Endothelial cell of umbilical vein (primary cell): Measurements from ENCODE around the gene MFSD1. TPM values are rescaled to one million over a fixed set of nuclear protein-coding genes. Genes with fewer than 3 reads are reported as not detected.
A peak's percentile ranks its signal among the peaks of the same experiment; 100 is the strongest.

ENCODE experiments used
- BruUV-seq: library from RNA; stranded (reverse); fragments of 400-500 nt; replicated peaks from 2 replicates; lab custom pipeline; 2021; lab: Mats Ljungman, UMichigan
- CTCF ChIA-PET: fragments of 300-600, 350-600 bp; sonication (Branson Sonifier 250); formaldehyde crosslinking; loops from one replicate; lab custom pipeline; 2021; ENCODE audit warnings: antibody characterized with exemption, inconsistent platforms; lab: Charles Lee
- POLR2A ChIA-PET: fragments of 300-600, 350-600 bp; sonication (Branson Sonifier 250); formaldehyde crosslinking; loops from one replicate; lab custom pipeline; 2021; ENCODE audit warnings: antibody characterized with exemption, inconsistent platforms; lab: Charles Lee
- DNase-seq: peaks from one replicate; pipeline ENCODE4 v3.0.0-alpha.2; 2011; ENCODE audit warnings: low read depth, low spot score
- FAIRE-seq: peaks from 2 replicates; lab custom pipeline; 2011; peaks lifted over from hg19 to GRCh38; lab: Jason Lieb, UNC
- H2AFZ ChIP-seq: 2 replicates; pipeline ENCODE4 v1.6.0; 2012; ENCODE audit warnings: low read depth, low read length, control low read depth, inconsistent platforms
- H3K27ac ChIP-seq: 2 replicates; pipeline ENCODE4 v1.5.1; 2011; ENCODE audit warnings: low read depth, mild to moderate bottlenecking, control low read depth, low read length, moderate library complexity; ENCODE audit not compliant: insufficient read depth
- H3K27me3 ChIP-seq, 2 experiments: 2 replicates each; pipeline versions ENCODE4 v1.6.0 to v1.6.1; 2011; ENCODE audit warnings: low read length in 2 of 2, mixed read lengths in 1 of 2; ENCODE audit not compliant: control insufficient read depth in 2 of 2, insufficient read depth in 2 of 2
- H3K36me3 ChIP-seq, 2 experiments: 2 replicates in 1 of 2; 3 replicates in 1 of 2; pipeline ENCODE4 v1.5.1; 2011; ENCODE audit warnings: low read length in 2 of 2, mild to moderate bottlenecking in 1 of 2, moderate library complexity in 1 of 2; ENCODE audit not compliant: control insufficient read depth in 2 of 2, insufficient read depth in 2 of 2; ENCODE audit errors: extremely low read depth in 1 of 2
- H3K4me1 ChIP-seq: 3 replicates; pipeline ENCODE4 v1.5.1; 2011; ENCODE audit warnings: mild to moderate bottlenecking, low read length; ENCODE audit not compliant: control insufficient read depth, insufficient read depth; ENCODE audit errors: extremely low read depth
- H3K4me2 ChIP-seq: 2 replicates; pipeline ENCODE4 v1.6.1; 2011; ENCODE audit warnings: low read length, control low read depth, mixed read lengths; ENCODE audit not compliant: insufficient read depth
- H3K4me3 ChIP-seq, 3 experiments: fragments of 200-600 bp in 1 of 3; sonication (generic), shearing (Covaris generic) in 1 of 3; replicated peaks in 1 of 3; 2 replicates each; pipeline ENCODE4 v1.5.1; 2011 to 2016; ENCODE audit warnings: control low read depth in 3 of 3, low read length in 3 of 3, mild to moderate bottlenecking in 2 of 3, inconsistent platforms in 1 of 3, low read depth in 1 of 3, moderate library complexity in 1 of 3; ENCODE audit not compliant: insufficient read depth in 1 of 3
- H3K79me2 ChIP-seq: 2 replicates; pipeline ENCODE4 v1.6.0; 2012; ENCODE audit warnings: low read length, inconsistent platforms; ENCODE audit not compliant: control insufficient read depth, insufficient read depth
- H3K9ac ChIP-seq: replicated peaks from 2 replicates; pipeline ENCODE3; 2011; ENCODE audit warnings: low read length, control low read depth; ENCODE audit not compliant: insufficient read depth; ENCODE audit errors: extremely low read depth
- H3K9me1 ChIP-seq: replicated peaks from 3 replicates; pipeline ENCODE4 v1.6.0; 2011; ENCODE audit warnings: mild to moderate bottlenecking, low read length; ENCODE audit not compliant: control insufficient read depth, insufficient read depth; ENCODE audit errors: extremely low read depth
- H3K9me3 ChIP-seq: replicated peaks from 2 replicates; pipeline ENCODE4 v1.5.1; 2012; ENCODE audit warnings: low read length, inconsistent platforms; ENCODE audit not compliant: control insufficient read depth, insufficient read depth
- H4K20me1 ChIP-seq: replicated peaks from 2 replicates; pipeline ENCODE3; 2011; ENCODE audit warnings: mild to moderate bottlenecking, low read length; ENCODE audit not compliant: control insufficient read depth, insufficient read depth; ENCODE audit errors: extremely low read depth
- CTCF ChIP-seq, 2 donors: IDR thresholded peaks; 1 replicate in 1 of 2; 2 replicates in 1 of 2; pipeline ENCODE4 v1.5.1; 2011; ENCODE audit warnings: low read length in 2 of 2, mild to moderate bottlenecking in 2 of 2, moderate library complexity in 2 of 2, control low read depth in 1 of 2, inconsistent platforms in 1 of 2, low read depth in 1 of 2; ENCODE audit not compliant: insufficient read depth in 1 of 2; ENCODE audit errors: extremely low read depth in 1 of 2
- EZH2 ChIP-seq: IDR thresholded peaks from 2 replicates; pipeline ENCODE4 v1.6.1; 2012; ENCODE audit warnings: borderline replicate concordance, low read depth, mild to moderate bottlenecking, moderate library complexity, low read length, inconsistent platforms; ENCODE audit not compliant: severe bottlenecking
- FOS ChIP-seq: IDR thresholded peaks from 2 replicates; pipeline ENCODE4 v1.6.1; 2011; ENCODE audit warnings: mild to moderate bottlenecking, low read length, moderate library complexity, borderline replicate concordance; ENCODE audit not compliant: insufficient read depth
- GATA2 ChIP-seq: IDR thresholded peaks from 2 replicates; pipeline ENCODE4 v1.7.0; 2011; ENCODE audit warnings: low read depth, mild to moderate bottlenecking, moderate library complexity, mixed read lengths, low read length; ENCODE audit not compliant: insufficient read length, insufficient read depth
- JUN ChIP-seq: IDR thresholded peaks from 2 replicates; pipeline ENCODE4 v1.6.1; 2011; ENCODE audit warnings: borderline replicate concordance, low read depth; ENCODE audit not compliant: insufficient read length, insufficient read depth
- MAX ChIP-seq: IDR thresholded peaks from 2 replicates; pipeline ENCODE4 v1.6.1; 2011; ENCODE audit not compliant: insufficient read depth, insufficient read length
- MYC ChIP-seq: IDR thresholded peaks from one replicate; pipeline ENCODE4 v1.6.1; 2011; ENCODE audit warnings: mild to moderate bottlenecking, low read depth, low read length
- POLR2A ChIP-seq: IDR thresholded peaks from 2 replicates; pipeline ENCODE4 v1.6.1; 2012; ENCODE audit warnings: low read depth, mild to moderate bottlenecking, control low read depth, low read length
- POLR2AphosphoS5 ChIP-seq: IDR thresholded peaks from 2 replicates; pipeline ENCODE4 v1.6.1; 2012; ENCODE audit warnings: low read depth, mild to moderate bottlenecking, control low read depth, low read length, moderate library complexity; ENCODE audit not compliant: insufficient read depth
- dilution Hi-C: fragments of 300-500 bp; cut with MboI; formaldehyde crosslinking; loops from one replicate; pipeline ENCODE4 v1.15.0; 2019; ENCODE audit warnings: low sequenced_read_pairs; ENCODE audit not compliant: extremely low pct_ligation_motif_present
- intact Hi-C: fragments of 100-400 bp; cut with micrococcal nuclease; formaldehyde crosslinking; loops from one replicate; pipeline ENCODE4 v1.10.0; 2022
- polyA plus RNA-seq, 4 experiments: library from polyadenylated mRNA; depleted of rRNA in 3 of 4; stranded (reverse) in 3 of 4; unstranded in 1 of 4; fragments of >200 nt; gene quantifications; 2 replicates each; pipeline versions ENCODE4 v1.2.1 to v1.2.3, GENCODE V29; 2011 to 2012; ENCODE audit warnings: missing spikeins in 1 of 4
- total RNA-seq: library from RNA; stranded (reverse); gene quantifications from 2 replicates; pipeline ENCODE4 v1.2.3, GENCODE V29; 2021

MFSD1 gene
- total and polyA plus RNA-seq, 2 donors (not counting 3 experiments of a cell fraction or from before 2014, with no cell fraction given): 38.2 to 65.1 TPM

- H3K9me1 ChIP-seq: no peaks in the 10 kb centered on the region
- no peak overlapping the region for H3K9ac ChIP-seq
- no peak overlapping the region for H3K27ac ChIP-seq
- no peaks in the 10 kb centered on the region for H3K36me3 ChIP-seq
- H3K9me3 ChIP-seq: no peaks in the 10 kb centered on the region
- CTCF ChIA-PET: interaction anchor here (1.0 to 1.4 kb wide), 4 partner anchors 14 to 107 kb away, joined by 3 to 6 read pairs (median 4); partner anchors contain the start of gene MFSD1
- no peak for TF ChIP-seq FOS
- no peak for TF ChIP-seq POLR2A
- no peak for TF ChIP-seq CTCF (IDR thresholded peaks at IDR 0.05; ENCODE audit: extremely low read depth in 1 of 2, insufficient read depth in 1 of 2, low read depth in 1 of 2, low read length in 2 of 2)
- no peak for DNase-seq
- no peak overlapping the region for H3K4me2 ChIP-seq
- H4K20me1 ChIP-seq: no peaks in the 10 kb centered on the region
- dilution Hi-C loops: no loop called here
- no peaks in the 10 kb centered on the region for H3K27me3 ChIP-seq
- intact Hi-C loops: no loop called here
- FAIRE-seq: no peak
- no peak overlapping the region for H2AFZ ChIP-seq
- BruUV-seq: no TSS peak
- peaks cover 23% of the 10 kb centered on the region for H3K4me1 ChIP-seq
- H3K79me2 ChIP-seq: no peaks in the 10 kb centered on the region
- POLR2A ChIA-PET: no interaction called here
- no peak overlapping the region for H3K4me3 ChIP-seq
These were observed 35.5 kb upstream of the MFSD1 start for GRCh38 chr3:158766364-158766763.

- Histone ChIP-seq H3K27me3 (no peaks in the 10 kb centered on the region), H3K4me1 (peaks cover 23% of the 10 kb centered on the region), H3K79me2 (no peaks in the 10 kb centered on the region), H3K9ac (no peak overlapping the region), H2AFZ (peak overlapping the region; percentile 70), H3K36me3 (no peaks in the 10 kb centered on the region), H3K9me1 (no peaks in the 10 kb centered on the region), H3K9me3 (no peaks in the 10 kb centered on the region), H4K20me1 (no peaks in the 10 kb centered on the region), H3K27ac (peak overlapping the region; percentile 3), H3K4me3 (no peak overlapping the region), H3K4me2 (peak overlapping the region; percentile 26)
- TF ChIP-seq CTCF (IDR thresholded peaks at IDR 0.05; ENCODE audit: extremely low read depth in 1 of 2, insufficient read depth in 1 of 2, low read depth in 1 of 2, low read length in 2 of 2) (no peak), MYC (no peak), MAX (no peak), FOS (no peak), GATA2 (no peak), POLR2A (no peak), EZH2 (no peak), JUN (no peak), POLR2AphosphoS5 (no peak)
- FAIRE-seq (peak; percentile 90), DNase-seq (peak; percentile 75)
- intact Hi-C loops (loop anchor here (2.0 kb wide), 1 partner anchor 20 kb away; no protein-coding TSS in a partner anchor), dilution Hi-C loops (no loop called here)
- ChIA-PET CTCF (interaction anchor here (0.8 to 3.7 kb wide), 7 partner anchors 14 to 109 kb away, joined by 3 to 14 read pairs (median 4); no protein-coding TSS in a partner anchor), POLR2A (interaction anchor here (1.0 kb wide), 1 partner anchor 1069 kb away, joined by 3 read pairs; no protein-coding TSS in a partner anchor)
- no TSS peak for BruUV-seq
These were observed 33.5 kb upstream of the MFSD1 start for GRCh38 chr3:158768361-158768787.
